MM.1S (cell line): ENCODE data around the gene NSD2.

Source experiments
- DNase-seq: peaks from one replicate; pipeline ENCODE4 v3.0.0-alpha.2; 2015
- H2AFZ ChIP-seq: fragments of 300-600 bp; sonication (generic); 2 replicates; pipeline ENCODE4 v1.6.0; 2016; ENCODE audit warnings: antibody characterized with exemption, low read length
- H3F3A ChIP-seq: fragments of 300-600 bp; sonication (generic); 2 replicates; pipeline ENCODE4 v1.6.1; 2016; ENCODE audit warnings: mild to moderate bottlenecking, antibody characterized with exemption, low read length, moderate library complexity, mixed read lengths; ENCODE audit not compliant: insufficient read depth
- H3K27ac ChIP-seq: fragments of 300-600 bp; sonication (generic); 2 replicates; pipeline ENCODE4 v1.5.1; 2016; ENCODE audit warnings: mild to moderate bottlenecking, low read length
- H3K27me3 ChIP-seq: fragments of 300-600 bp; sonication (generic); replicated peaks from 2 replicates; pipeline ENCODE4 v1.6.0; 2016; ENCODE audit warnings: low read length; ENCODE audit not compliant: insufficient read depth
- H3K36me3 ChIP-seq: fragments of 300-600 bp; sonication (generic); replicated peaks from 2 replicates; pipeline ENCODE4 v1.6.1; 2016; ENCODE audit warnings: mild to moderate bottlenecking, low read length, mixed read lengths; ENCODE audit not compliant: insufficient read depth
- H3K4me1 ChIP-seq: fragments of 300-600 bp; sonication (generic); 2 replicates; pipeline ENCODE4 v1.6.1; 2016; ENCODE audit warnings: low read length, mixed read lengths
- H3K4me2 ChIP-seq: fragments of 300-600 bp; sonication (generic); 2 replicates; pipeline ENCODE4 v1.6.0; 2016; ENCODE audit warnings: low read depth, low read length
- H3K4me3 ChIP-seq: fragments of 300-600 bp; sonication (generic); 2 replicates; pipeline ENCODE4 v1.5.1; 2016; ENCODE audit warnings: low read length, mixed read lengths
- H3K79me2 ChIP-seq: fragments of 300-600 bp; sonication (generic); 2 replicates; pipeline ENCODE4 v1.6.1; 2016; ENCODE audit warnings: mixed run types, low read length, mixed read lengths
- H3K9ac ChIP-seq: fragments of 300-600 bp; sonication (generic); 2 replicates; pipeline ENCODE4 v1.6.1; 2016; ENCODE audit warnings: low read length, mixed read lengths
- H3K9me2 ChIP-seq: fragments of 300-600 bp; sonication (generic); replicated peaks from 2 replicates; pipeline ENCODE4 v1.6.1; 2016; ENCODE audit warnings: mild to moderate bottlenecking, low read length, mixed read lengths; ENCODE audit not compliant: insufficient read depth
- H3K9me3 ChIP-seq: fragments of 300-600 bp; sonication (generic); replicated peaks from 2 replicates; pipeline ENCODE4 v1.6.1; 2016; ENCODE audit warnings: mild to moderate bottlenecking, low read length, mixed read lengths; ENCODE audit not compliant: insufficient read depth
- H4K20me1 ChIP-seq: fragments of 300-600 bp; sonication (generic); 2 replicates; pipeline ENCODE4 v1.6.1; 2016; ENCODE audit warnings: mild to moderate bottlenecking, low read length, moderate library complexity, mixed read lengths; ENCODE audit not compliant: insufficient read depth
- EZH2 ChIP-seq: fragments of 300-600 bp; sonication (generic); optimal IDR thresholded peaks from 2 replicates; pipeline ENCODE3; 2017; ENCODE audit warnings: low read depth, mild to moderate bottlenecking, antibody characterized with exemption, low read length, mixed read lengths
- EZH2phosphoT487 ChIP-seq: fragments of 300-600 bp; sonication (generic); IDR thresholded peaks from 2 replicates; pipeline ENCODE4 v1.6.1; 2018; ENCODE audit warnings: antibody characterized with exemption, low read length
- TF ChIP-seq, protein P1 (sequence below): fragments of 300-600 bp; sonication (generic); IDR thresholded peaks from 2 replicates; pipeline ENCODE4 v1.5.1; 2016; ENCODE audit warnings: antibody characterized with exemption, low read length, mixed read lengths

NSD2 gene

GRCh38 chr4:1855333-1856070 lies 15.7 kb upstream of the NSD2 start:
- no peaks in the 10 kb centered on the region for H3F3A ChIP-seq
- no peaks in the 10 kb centered on the region for H3K36me3 ChIP-seq
- TF ChIP-seq, protein P1, sequence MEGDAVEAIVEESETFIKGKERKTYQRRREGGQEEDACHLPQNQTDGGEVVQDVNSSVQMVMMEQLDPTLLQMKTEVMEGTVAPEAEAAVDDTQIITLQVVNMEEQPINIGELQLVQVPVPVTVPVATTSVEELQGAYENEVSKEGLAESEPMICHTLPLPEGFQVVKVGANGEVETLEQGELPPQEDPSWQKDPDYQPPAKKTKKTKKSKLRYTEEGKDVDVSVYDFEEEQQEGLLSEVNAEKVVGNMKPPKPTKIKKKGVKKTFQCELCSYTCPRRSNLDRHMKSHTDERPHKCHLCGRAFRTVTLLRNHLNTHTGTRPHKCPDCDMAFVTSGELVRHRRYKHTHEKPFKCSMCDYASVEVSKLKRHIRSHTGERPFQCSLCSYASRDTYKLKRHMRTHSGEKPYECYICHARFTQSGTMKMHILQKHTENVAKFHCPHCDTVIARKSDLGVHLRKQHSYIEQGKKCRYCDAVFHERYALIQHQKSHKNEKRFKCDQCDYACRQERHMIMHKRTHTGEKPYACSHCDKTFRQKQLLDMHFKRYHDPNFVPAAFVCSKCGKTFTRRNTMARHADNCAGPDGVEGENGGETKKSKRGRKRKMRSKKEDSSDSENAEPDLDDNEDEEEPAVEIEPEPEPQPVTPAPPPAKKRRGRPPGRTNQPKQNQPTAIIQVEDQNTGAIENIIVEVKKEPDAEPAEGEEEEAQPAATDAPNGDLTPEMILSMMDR, result no peak
- TF ChIP-seq EZH2phosphoT487, result no peak
- TF ChIP-seq EZH2, result no peak
- peaks cover 5% of the 10 kb centered on the region for H3K4me1 ChIP-seq
- H3K27me3 ChIP-seq, result no peaks in the 10 kb centered on the region
- H3K4me2 ChIP-seq, result peak overlapping the region; percentile 73
- H3K79me2 ChIP-seq, result peaks cover 61% of the 10 kb centered on the region
- H3K9ac ChIP-seq, result peak overlapping the region; percentile 87
- H2AFZ ChIP-seq, result peak overlapping the region; percentile 74
- no peaks in the 10 kb centered on the region for H3K9me2 ChIP-seq
- H3K9me3 ChIP-seq, result no peaks in the 10 kb centered on the region
- peak overlapping the region; percentile 98 for H3K4me3 ChIP-seq
- H4K20me1 ChIP-seq, result peaks cover 4% of the 10 kb centered on the region; the same call in 1 of the 2 replicates
- DNase-seq, result peak; percentile 16
- peak overlapping the region; percentile 9; the same call in 1 of the 2 replicates for H3K27ac ChIP-seq

- Histone ChIP-seq H2AFZ (peak within 1 kb of the TSS; percentile 80), H3K79me2 (peaks cover 54% of the 10 kb centered on the region), H3K27ac (peak within 1 kb of the TSS; percentile 35; the same call in 1 of the 2 replicates)
These were observed 14.9 kb upstream of the NSD2 start, which contains the start of gene LETM1 for GRCh38 chr4:1856071-1856942. Gene LETM1, minus strand, starts transcription at chr4:1856156. Its CDS starts 206 bp downstream, at chr4:1855950.

GRCh38 chr4:1856943-1857699 lies 14.1 kb upstream of the NSD2 start:
- Histone ChIP-seq H3K9me3 (no peaks in the 10 kb centered on the region), H3F3A (no peaks in the 10 kb centered on the region), H3K27me3 (no peaks in the 10 kb centered on the region), H2AFZ (peak overlapping the region; percentile 80), H3K9me2 (no peaks in the 10 kb centered on the region), H3K79me2 (peaks cover 45% of the 10 kb centered on the region), H3K27ac (peak overlapping the region; percentile 35; the same call in 1 of the 2 replicates), H3K4me1 (peaks cover 5% of the 10 kb centered on the region), H3K36me3 (no peaks in the 10 kb centered on the region), H3K9ac (peak overlapping the region; percentile 74), H3K4me2 (peak overlapping the region; percentile 97), H3K4me3 (peak overlapping the region; percentile 98), H4K20me1 (peaks cover 4% of the 10 kb centered on the region; the same call in 1 of the 2 replicates)
- TF ChIP-seq, protein P1, result no peak
- TF ChIP-seq EZH2phosphoT487 (no peak), EZH2 (no peak)
- DNase-seq, result no peak

More at GRCh38 chr4:1856071-1856942, 14.9 kb upstream of the NSD2 start, which contains the start of gene LETM1:
- peak within 1 kb of the TSS; percentile 97 for H3K4me2 ChIP-seq
- H3K9me3 ChIP-seq, result no peaks in the 10 kb centered on the region
- H3K4me1 ChIP-seq, result peaks cover 5% of the 10 kb centered on the region
- peak within 1 kb of the TSS; percentile 87 for H3K9ac ChIP-seq
- H3K27me3 ChIP-seq, result no peaks in the 10 kb centered on the region
- peaks cover 4% of the 10 kb centered on the region; the same call in 1 of the 2 replicates for H4K20me1 ChIP-seq
- no peaks in the 10 kb centered on the region for H3F3A ChIP-seq
- no peaks in the 10 kb centered on the region for H3K36me3 ChIP-seq
- no peaks in the 10 kb centered on the region for H3K9me2 ChIP-seq
- H3K4me3 ChIP-seq, result peak within 1 kb of the TSS; percentile 98
- TF ChIP-seq EZH2phosphoT487 (no peak), EZH2 (no peak)
- TF ChIP-seq, protein P1, result peak; percentile 16; the same call in 1 of the 2 replicates
- peak; percentile 94 for DNase-seq
